SKM-1 (cell line): ENCODE results near the gene USP44.

Experiments
- DNase-seq: peaks from one replicate; lab custom pipeline; 2025; ENCODE audit not compliant: unreplicated experiment; lab: John Stamatoyannopoulos, UW

Gene USP44

GRCh38 chr12:95548539-95549391 is 2.5 kb downstream of the USP44 start:
- no peak for DNase-seq

- no peak for DNase-seq
Observed at GRCh38 chr12:95548056-95548538, 3.2 kb downstream of the USP44 start.

GRCh38 chr12:95547522-95548055 is 3.7 kb downstream of the USP44 start:
- no peak for DNase-seq

- no peak for DNase-seq
Observed at GRCh38 chr12:95546491-95546813, 4.8 kb downstream of the USP44 start.

GRCh38 chr12:95545731-95546490 is 5.4 kb downstream of the USP44 start:
- no peak for DNase-seq

- DNase-seq, result no peak
Observed at GRCh38 chr12:95545303-95545702, 6.0 kb downstream of the USP44 start.

GRCh38 chr12:95544756-95545155 is 6.5 kb downstream of the USP44 start:
- DNase-seq, result no peak

- no peak for DNase-seq
Observed at GRCh38 chr12:95543305-95543704, 8.0 kb downstream of the USP44 start.

GRCh38 chr12:95541436-95541835 is 9.8 kb downstream of the USP44 start:
- no peak for DNase-seq

GRCh38 chr12:95538656-95539055 is 12.6 kb downstream of the USP44 start:
- no peak for DNase-seq

GRCh38 chr12:95538006-95538405 is 13.3 kb downstream of the USP44 start:
- DNase-seq, result no peak

GRCh38 chr12:95533985-95534384 is 17.3 kb downstream of the USP44 start:
- DNase-seq, result no peak

GRCh38 chr12:95532851-95533250 is 18.4 kb downstream of the USP44 start:
- DNase-seq, result no peak

GRCh38 chr12:95529693-95530225 is 21.5 kb downstream of the USP44 start:
- no peak for DNase-seq

- DNase-seq, result no peak
Observed at GRCh38 chr12:95528431-95528830, 22.8 kb downstream of the USP44 start.

GRCh38 chr12:95522692-95523091 is 28.6 kb downstream of the USP44 start:
- DNase-seq, result no peak

GRCh38 chr12:95520816-95521215 is 30.5 kb downstream of the USP44 start:
- no peak for DNase-seq

- DNase-seq, result no peak
Observed at GRCh38 chr12:95518944-95519343, 32.3 kb downstream of the USP44 start.

GRCh38 chr12:95517246-95517645 is 34.0 kb downstream of the USP44 start:
- no peak for DNase-seq

- no peak for DNase-seq
Observed at GRCh38 chr12:95516757-95517156, 34.5 kb downstream of the USP44 start.

- no peak for DNase-seq
Observed at GRCh38 chr12:95515197-95515596, 36.1 kb downstream of the USP44 start.

GRCh38 chr12:95513599-95513998 is 37.7 kb downstream of the USP44 start:
- DNase-seq, result no peak
